ENCODE measurements around the gene FAIM2. TPM values are rescaled to one million over a fixed set of nuclear protein-coding genes. Genes with fewer than 3 reads are reported as not detected.

The FAIM2 gene
- total RNA-seq, 1 donor from 2014 or later: 2.9 TPM

DNA sequence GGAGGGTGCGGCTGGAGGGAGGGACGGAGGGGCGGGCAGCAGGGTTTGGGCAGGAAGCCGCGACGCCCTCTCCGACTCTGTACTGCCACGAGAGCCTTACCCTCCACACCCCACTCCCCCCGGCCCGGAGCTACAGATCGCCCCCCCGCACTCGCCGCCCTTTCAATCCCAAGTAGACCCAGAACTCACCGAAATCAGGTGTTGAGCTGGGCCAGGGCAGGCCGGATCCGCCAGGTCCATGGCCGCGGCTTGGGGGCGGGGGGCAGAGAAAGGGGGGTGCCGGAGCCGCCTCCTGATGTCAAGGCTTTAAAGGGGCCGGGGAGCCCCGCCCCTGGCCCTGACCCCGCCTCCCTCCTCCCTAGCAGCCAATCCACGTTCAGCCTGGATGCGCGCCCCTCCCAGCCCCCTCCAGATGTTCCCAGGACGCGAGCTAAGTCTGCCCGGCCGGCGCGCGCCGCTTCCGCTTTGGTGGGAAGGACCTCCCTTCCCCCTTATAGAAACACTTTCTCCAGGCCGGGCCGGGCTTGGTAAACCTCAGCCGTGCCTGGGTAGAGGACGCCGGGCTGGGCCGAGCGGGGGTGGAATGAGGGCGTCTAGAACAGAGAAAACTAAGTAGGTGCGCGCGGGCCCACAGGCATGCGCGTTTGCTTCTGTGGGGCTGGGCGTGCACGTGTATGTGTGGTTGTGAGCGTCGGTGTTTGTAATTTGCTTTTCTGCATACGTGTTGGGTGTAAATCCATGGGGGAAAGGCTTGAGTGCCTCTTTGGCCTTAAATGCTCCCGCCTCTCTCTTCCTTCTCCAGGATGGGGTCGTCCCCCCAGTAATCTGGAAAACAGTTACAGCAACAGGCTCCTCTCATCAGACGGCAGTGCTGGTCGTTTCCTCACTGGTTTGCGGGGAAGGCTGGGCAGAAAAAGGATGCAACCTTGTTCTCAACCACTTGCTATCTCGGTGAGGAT lies 75.3 kb downstream of the FAIM2 start, which contains the start of gene NCKAP5L:
TSS of gene NCKAP5L (minus strand) at position 281 of the 959 bp plus-strand sequence. CDS start 24,369 bp downstream, outside the sequence.
- TF ChIP-seq, protein P1, sequence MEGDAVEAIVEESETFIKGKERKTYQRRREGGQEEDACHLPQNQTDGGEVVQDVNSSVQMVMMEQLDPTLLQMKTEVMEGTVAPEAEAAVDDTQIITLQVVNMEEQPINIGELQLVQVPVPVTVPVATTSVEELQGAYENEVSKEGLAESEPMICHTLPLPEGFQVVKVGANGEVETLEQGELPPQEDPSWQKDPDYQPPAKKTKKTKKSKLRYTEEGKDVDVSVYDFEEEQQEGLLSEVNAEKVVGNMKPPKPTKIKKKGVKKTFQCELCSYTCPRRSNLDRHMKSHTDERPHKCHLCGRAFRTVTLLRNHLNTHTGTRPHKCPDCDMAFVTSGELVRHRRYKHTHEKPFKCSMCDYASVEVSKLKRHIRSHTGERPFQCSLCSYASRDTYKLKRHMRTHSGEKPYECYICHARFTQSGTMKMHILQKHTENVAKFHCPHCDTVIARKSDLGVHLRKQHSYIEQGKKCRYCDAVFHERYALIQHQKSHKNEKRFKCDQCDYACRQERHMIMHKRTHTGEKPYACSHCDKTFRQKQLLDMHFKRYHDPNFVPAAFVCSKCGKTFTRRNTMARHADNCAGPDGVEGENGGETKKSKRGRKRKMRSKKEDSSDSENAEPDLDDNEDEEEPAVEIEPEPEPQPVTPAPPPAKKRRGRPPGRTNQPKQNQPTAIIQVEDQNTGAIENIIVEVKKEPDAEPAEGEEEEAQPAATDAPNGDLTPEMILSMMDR (IDR thresholded peaks at IDR 0.05): no peak
- H3K9me3 ChIP-seq: no peaks in the 10 kb centered on the region
- intact Hi-C loops (cut with DNase I): no loop called here
- H3K27me3 ChIP-seq (ENCODE audit: low read depth): no peaks in the 10 kb centered on the region
- H3K27ac ChIP-seq: peak within 1 kb of the TSS; percentile 88
- H3K4me3 ChIP-seq: peak within 1 kb of the TSS; percentile 86
- ATAC-seq: peak; percentile 98
- peaks cover 35% of the 10 kb centered on the region for H3K4me1 ChIP-seq
- H3K36me3 ChIP-seq: no peaks in the 10 kb centered on the region
- DNase-seq: peak; percentile 99

GRCh38 chr12:49827401-49828099 lies 76.2 kb downstream of the FAIM2 start:
- DNase-seq: peak; percentile 76
- intact Hi-C loops (cut with DNase I): no loop called here

GRCh38 chr12:49827051-49827400 lies 76.7 kb downstream of the FAIM2 start:
- Histone ChIP-seq H3K9me3 (no peaks in the 10 kb centered on the region), H3K27me3 (ENCODE audit: low read depth) (no peaks in the 10 kb centered on the region), H3K4me1 (peaks cover 35% of the 10 kb centered on the region), H3K4me3 (peak overlapping the region; percentile 86), H3K27ac (peak overlapping the region; percentile 88), H3K36me3 (no peaks in the 10 kb centered on the region)
- intact Hi-C loops (cut with DNase I): no loop called here
- no peak for DNase-seq
- ATAC-seq: no peak
- TF ChIP-seq, protein P1 (IDR thresholded peaks at IDR 0.05): no peak

More at GRCh38 chr12:49827401-49828099, 76.2 kb downstream of the FAIM2 start:
- no peaks in the 10 kb centered on the region for H3K36me3 ChIP-seq
- H3K4me3 ChIP-seq: peak overlapping the region; percentile 86
- peaks cover 35% of the 10 kb centered on the region for H3K4me1 ChIP-seq
- TF ChIP-seq, protein P1 (IDR thresholded peaks at IDR 0.05): no peak
- no peaks in the 10 kb centered on the region for H3K9me3 ChIP-seq
- no peaks in the 10 kb centered on the region for H3K27me3 ChIP-seq (ENCODE audit: low read depth)
- H3K27ac ChIP-seq: peak overlapping the region; percentile 88
- ATAC-seq: peak; percentile 71 to 79

DNA sequence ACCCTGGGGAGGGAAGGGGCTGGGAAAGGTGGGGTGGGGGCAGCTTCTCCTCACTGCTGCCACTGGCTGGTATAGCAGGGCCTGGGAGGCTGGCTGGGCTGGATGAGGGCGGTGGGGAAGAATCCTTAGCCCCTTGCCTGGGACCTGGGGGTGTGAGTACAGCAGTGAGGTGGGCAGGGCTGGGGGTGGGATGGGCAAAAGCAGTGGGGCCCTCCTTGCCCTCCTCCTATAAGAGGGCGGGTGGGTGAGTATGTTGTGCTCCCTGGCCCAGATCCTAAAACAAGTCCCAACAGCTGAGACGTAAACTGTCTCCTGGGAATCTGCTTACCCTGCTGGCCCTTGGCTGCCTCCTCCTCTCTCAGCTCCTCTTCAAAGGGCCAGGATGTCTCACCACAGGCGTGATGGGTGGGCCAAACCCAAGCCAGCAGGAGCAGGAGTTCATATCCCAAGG lies 77.7 kb downstream of the FAIM2 start:
- no peak for ATAC-seq
- TF ChIP-seq, protein P1 (IDR thresholded peaks at IDR 0.05): no peak
- no peaks in the 10 kb centered on the region for H3K36me3 ChIP-seq
- peaks cover 44% of the 10 kb centered on the region for H3K4me1 ChIP-seq
- no peak overlapping the region for H3K4me3 ChIP-seq
- H3K9me3 ChIP-seq: no peaks in the 10 kb centered on the region
- no peaks in the 10 kb centered on the region for H3K27me3 ChIP-seq (ENCODE audit: low read depth)
- intact Hi-C loops (cut with DNase I): no loop called here
- DNase-seq: no peak
- H3K27ac ChIP-seq: peak overlapping the region; percentile 73

DNA sequence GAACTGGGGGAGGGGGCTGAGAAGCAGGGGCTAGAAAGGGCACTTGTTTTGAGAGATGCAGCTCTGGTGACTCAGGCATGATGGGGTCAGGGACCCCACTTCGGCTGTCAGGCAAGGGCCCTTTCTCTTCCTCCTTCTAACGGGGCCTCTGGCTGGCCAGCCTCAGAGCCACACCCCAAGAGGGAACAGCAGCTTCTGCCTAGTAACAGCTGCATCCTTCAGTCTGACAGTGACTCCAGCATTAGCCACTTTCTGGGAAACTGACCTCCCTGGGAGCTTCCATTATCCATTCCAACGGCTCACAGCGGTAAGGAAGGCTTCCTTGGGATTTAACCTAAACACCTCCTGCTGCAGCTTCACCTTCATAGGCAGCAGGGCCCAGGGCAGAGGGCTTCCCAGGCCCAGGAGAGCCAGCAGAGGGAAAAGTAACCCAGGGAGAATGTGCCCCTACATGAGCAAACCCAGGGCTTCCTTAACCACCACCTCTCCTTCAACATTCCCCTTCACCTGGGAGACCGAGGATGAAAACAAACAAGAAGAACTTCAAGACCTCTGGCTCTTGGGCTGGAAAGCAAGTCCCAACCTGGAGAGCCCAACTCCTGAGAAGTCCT lies 78.2 kb downstream of the FAIM2 start:
- Histone ChIP-seq H3K27ac (peak overlapping the region; percentile 73), H3K36me3 (no peaks in the 10 kb centered on the region), H3K4me1 (peaks cover 49% of the 10 kb centered on the region), H3K9me3 (no peaks in the 10 kb centered on the region), H3K27me3 (ENCODE audit: low read depth) (no peaks in the 10 kb centered on the region), H3K4me3 (peak overlapping the region; percentile 22)
- ATAC-seq: peak in 1 of 2 donors; percentile 16
- TF ChIP-seq, protein P1 (IDR thresholded peaks at IDR 0.05): no peak
- intact Hi-C loops (cut with DNase I): no loop called here
- peak; percentile 75 for DNase-seq

Data from lower lobe of right lung (tissue), 2 donors.